H1 (cell line): ENCODE measurements around the gene RPTOR. TPM values are rescaled to one million over a fixed set of nuclear protein-coding genes. Genes with fewer than 3 reads are reported as not detected.

Source experiments
- BRCA1 ChIP-seq: IDR thresholded peaks from 2 replicates; pipeline ENCODE4 v1.6.1; 2012; ENCODE audit warnings: low read depth, low read length, improper control_type of control experiment
- CBX8 ChIP-seq: fragments of 300-800, 300-1000 bp; sonication (generic); IDR thresholded peaks from 2 replicates; pipeline ENCODE4 v1.7.1; 2016; ENCODE audit warnings: low read depth, low read length, borderline replicate concordance
- GTF2F1 ChIP-seq: IDR thresholded peaks from 2 replicates; pipeline ENCODE4 v1.6.1; 2012; ENCODE audit warnings: low read depth, low read length, improper control_type of control experiment, borderline replicate concordance
- NRF1 ChIP-seq: IDR thresholded peaks from 2 replicates; pipeline ENCODE4 v1.6.1; 2011; ENCODE audit warnings: mild to moderate bottlenecking, low read depth, low read length, improper control_type of control experiment
- SIN3A ChIP-seq, 2 experiments: IDR thresholded peaks in 1 of 2; conservative IDR thresholded peaks in 1 of 2; 2 replicates each; pipeline ENCODE4 v1.6.1; 2011 to 2012; ENCODE audit warnings: low read length in 2 of 2, improper control_type of control experiment in 1 of 2, low read depth in 1 of 2, mild to moderate bottlenecking in 1 of 2
- polyA plus RNA-seq, 7 experiments: library from polyadenylated mRNA; depleted of rRNA in 3 of 7; stranded (reverse) in 5 of 7; unstranded in 2 of 7; fragments of >200 nt in 5 of 7; fragments of 200-250 nt in 2 of 7; gene quantifications; 1 replicate in 5 of 7; 2 replicates in 1 of 7; 4 replicates in 1 of 7; pipeline versions ENCODE4 v1.2.1 to v1.2.3, GENCODE V29; 2011 to 2013; ENCODE audit warnings: missing spikeins in 2 of 7, mixed read lengths in 2 of 7
- total RNA-seq: library from RNA; stranded (reverse); fragmentation: NEBNext Ultra II Directional; extraction: Animal tissue kit (Norgen Biotek cat#: 25700); gene quantifications from 2 replicates; pipeline ENCODE4 v1.2.1, GENCODE V29; 2021
- TF ChIP-seq, protein P1 (sequence below): fragments of 300-600 bp; sonication (generic); IDR thresholded peaks from 2 replicates; pipeline ENCODE4 v1.7.1; 2012; ENCODE audit warnings: low read length, moderate library complexity, mild to moderate bottlenecking, inconsistent platforms; ENCODE audit not compliant: insufficient replicate concordance
- TF ChIP-seq, protein P2 (sequence below), 3 experiments: IDR thresholded peaks; 1 replicate in 2 of 3; 2 replicates in 1 of 3; pipeline versions ENCODE4 v1.5.1 to v1.6.1; 2011; ENCODE audit warnings: low read length in 3 of 3, mild to moderate bottlenecking in 3 of 3, inconsistent platforms in 2 of 3, low read depth in 1 of 3, moderate library complexity in 1 of 3; ENCODE audit not compliant: insufficient read depth in 1 of 3; ENCODE audit errors: control extremely low read depth in 1 of 3

The RPTOR gene
- total and polyA plus RNA-seq, 2 of the 8 experiments (the other 6 are each of a cell fraction or from before 2014, with no cell fraction given), result 6.9 to 28.7 TPM

GRCh38 chr17:80970044-80970761, 425.6 kb downstream of the RPTOR start (continued):
- TF ChIP-seq NRF1, result no peak
- TF ChIP-seq GTF2F1, result no peak
- TF ChIP-seq SIN3A (conservative IDR thresholded peaks at IDR 0.05 in 1 of 2, IDR thresholded peaks at IDR 0.05 in 1 of 2; ENCODE audit: low read depth in 1 of 2, low read length in 2 of 2), result no peak
- no peak for TF ChIP-seq CBX8
- no peak for TF ChIP-seq BRCA1
- TF ChIP-seq, protein P1, sequence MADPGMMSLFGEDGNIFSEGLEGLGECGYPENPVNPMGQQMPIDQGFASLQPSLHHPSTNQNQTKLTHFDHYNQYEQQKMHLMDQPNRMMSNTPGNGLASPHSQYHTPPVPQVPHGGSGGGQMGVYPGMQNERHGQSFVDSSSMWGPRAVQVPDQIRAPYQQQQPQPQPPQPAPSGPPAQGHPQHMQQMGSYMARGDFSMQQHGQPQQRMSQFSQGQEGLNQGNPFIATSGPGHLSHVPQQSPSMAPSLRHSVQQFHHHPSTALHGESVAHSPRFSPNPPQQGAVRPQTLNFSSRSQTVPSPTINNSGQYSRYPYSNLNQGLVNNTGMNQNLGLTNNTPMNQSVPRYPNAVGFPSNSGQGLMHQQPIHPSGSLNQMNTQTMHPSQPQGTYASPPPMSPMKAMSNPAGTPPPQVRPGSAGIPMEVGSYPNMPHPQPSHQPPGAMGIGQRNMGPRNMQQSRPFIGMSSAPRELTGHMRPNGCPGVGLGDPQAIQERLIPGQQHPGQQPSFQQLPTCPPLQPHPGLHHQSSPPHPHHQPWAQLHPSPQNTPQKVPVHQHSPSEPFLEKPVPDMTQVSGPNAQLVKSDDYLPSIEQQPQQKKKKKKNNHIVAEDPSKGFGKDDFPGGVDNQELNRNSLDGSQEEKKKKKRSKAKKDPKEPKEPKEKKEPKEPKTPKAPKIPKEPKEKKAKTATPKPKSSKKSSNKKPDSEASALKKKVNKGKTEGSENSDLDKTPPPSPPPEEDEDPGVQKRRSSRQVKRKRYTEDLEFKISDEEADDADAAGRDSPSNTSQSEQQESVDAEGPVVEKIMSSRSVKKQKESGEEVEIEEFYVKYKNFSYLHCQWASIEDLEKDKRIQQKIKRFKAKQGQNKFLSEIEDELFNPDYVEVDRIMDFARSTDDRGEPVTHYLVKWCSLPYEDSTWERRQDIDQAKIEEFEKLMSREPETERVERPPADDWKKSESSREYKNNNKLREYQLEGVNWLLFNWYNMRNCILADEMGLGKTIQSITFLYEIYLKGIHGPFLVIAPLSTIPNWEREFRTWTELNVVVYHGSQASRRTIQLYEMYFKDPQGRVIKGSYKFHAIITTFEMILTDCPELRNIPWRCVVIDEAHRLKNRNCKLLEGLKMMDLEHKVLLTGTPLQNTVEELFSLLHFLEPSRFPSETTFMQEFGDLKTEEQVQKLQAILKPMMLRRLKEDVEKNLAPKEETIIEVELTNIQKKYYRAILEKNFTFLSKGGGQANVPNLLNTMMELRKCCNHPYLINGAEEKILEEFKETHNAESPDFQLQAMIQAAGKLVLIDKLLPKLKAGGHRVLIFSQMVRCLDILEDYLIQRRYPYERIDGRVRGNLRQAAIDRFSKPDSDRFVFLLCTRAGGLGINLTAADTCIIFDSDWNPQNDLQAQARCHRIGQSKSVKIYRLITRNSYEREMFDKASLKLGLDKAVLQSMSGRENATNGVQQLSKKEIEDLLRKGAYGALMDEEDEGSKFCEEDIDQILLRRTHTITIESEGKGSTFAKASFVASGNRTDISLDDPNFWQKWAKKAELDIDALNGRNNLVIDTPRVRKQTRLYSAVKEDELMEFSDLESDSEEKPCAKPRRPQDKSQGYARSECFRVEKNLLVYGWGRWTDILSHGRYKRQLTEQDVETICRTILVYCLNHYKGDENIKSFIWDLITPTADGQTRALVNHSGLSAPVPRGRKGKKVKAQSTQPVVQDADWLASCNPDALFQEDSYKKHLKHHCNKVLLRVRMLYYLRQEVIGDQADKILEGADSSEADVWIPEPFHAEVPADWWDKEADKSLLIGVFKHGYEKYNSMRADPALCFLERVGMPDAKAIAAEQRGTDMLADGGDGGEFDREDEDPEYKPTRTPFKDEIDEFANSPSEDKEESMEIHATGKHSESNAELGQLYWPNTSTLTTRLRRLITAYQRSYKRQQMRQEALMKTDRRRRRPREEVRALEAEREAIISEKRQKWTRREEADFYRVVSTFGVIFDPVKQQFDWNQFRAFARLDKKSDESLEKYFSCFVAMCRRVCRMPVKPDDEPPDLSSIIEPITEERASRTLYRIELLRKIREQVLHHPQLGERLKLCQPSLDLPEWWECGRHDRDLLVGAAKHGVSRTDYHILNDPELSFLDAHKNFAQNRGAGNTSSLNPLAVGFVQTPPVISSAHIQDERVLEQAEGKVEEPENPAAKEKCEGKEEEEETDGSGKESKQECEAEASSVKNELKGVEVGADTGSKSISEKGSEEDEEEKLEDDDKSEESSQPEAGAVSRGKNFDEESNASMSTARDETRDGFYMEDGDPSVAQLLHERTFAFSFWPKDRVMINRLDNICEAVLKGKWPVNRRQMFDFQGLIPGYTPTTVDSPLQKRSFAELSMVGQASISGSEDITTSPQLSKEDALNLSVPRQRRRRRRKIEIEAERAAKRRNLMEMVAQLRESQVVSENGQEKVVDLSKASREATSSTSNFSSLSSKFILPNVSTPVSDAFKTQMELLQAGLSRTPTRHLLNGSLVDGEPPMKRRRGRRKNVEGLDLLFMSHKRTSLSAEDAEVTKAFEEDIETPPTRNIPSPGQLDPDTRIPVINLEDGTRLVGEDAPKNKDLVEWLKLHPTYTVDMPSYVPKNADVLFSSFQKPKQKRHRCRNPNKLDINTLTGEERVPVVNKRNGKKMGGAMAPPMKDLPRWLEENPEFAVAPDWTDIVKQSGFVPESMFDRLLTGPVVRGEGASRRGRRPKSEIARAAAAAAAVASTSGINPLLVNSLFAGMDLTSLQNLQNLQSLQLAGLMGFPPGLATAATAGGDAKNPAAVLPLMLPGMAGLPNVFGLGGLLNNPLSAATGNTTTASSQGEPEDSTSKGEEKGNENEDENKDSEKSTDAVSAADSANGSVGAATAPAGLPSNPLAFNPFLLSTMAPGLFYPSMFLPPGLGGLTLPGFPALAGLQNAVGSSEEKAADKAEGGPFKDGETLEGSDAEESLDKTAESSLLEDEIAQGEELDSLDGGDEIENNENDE, result no peak
- TF ChIP-seq, protein P2, sequence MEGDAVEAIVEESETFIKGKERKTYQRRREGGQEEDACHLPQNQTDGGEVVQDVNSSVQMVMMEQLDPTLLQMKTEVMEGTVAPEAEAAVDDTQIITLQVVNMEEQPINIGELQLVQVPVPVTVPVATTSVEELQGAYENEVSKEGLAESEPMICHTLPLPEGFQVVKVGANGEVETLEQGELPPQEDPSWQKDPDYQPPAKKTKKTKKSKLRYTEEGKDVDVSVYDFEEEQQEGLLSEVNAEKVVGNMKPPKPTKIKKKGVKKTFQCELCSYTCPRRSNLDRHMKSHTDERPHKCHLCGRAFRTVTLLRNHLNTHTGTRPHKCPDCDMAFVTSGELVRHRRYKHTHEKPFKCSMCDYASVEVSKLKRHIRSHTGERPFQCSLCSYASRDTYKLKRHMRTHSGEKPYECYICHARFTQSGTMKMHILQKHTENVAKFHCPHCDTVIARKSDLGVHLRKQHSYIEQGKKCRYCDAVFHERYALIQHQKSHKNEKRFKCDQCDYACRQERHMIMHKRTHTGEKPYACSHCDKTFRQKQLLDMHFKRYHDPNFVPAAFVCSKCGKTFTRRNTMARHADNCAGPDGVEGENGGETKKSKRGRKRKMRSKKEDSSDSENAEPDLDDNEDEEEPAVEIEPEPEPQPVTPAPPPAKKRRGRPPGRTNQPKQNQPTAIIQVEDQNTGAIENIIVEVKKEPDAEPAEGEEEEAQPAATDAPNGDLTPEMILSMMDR (IDR thresholded peaks at IDR 0.05; ENCODE audit: control extremely low read depth in 1 of 3, insufficient read depth in 1 of 3, low read depth in 1 of 3, low read length in 3 of 3), result peak; percentile 57 to 82 (median 61)
